HepG2 (cell line): ENCODE results near the gene CTNNA3. TPM values are rescaled to one million over a fixed set of nuclear protein-coding genes. Genes with fewer than 3 reads are reported as not detected.

Experiments
- BRCA1 ChIP-seq: sonication (generic); formaldehyde crosslinking; IDR thresholded peaks from 2 replicates; pipeline ENCODE4 v1.4.0; 2020; ENCODE audit warnings: missing genetic modification reagents
- CREM ChIP-seq, 2 experiments: sonication (generic) in 1 of 2; formaldehyde crosslinking in 1 of 2; IDR thresholded peaks; 2 replicates each; pipeline versions ENCODE4 v1.4.0 to v1.6.1; 2016 to 2020; ENCODE audit warnings: antibody characterized with exemption in 1 of 2, mild to moderate bottlenecking in 1 of 2, missing genetic modification reagents in 1 of 2
- FOXA3 ChIP-seq: IDR thresholded peaks from 2 replicates; pipeline ENCODE4 v1.6.1; 2016; ENCODE audit warnings: missing genetic modification reagents, missing compliant biosample characterization
- GFI1 ChIP-seq: sonication (generic); formaldehyde crosslinking; IDR thresholded peaks from 2 replicates; pipeline ENCODE4 v1.5.0; 2020; ENCODE audit warnings: missing genetic modification reagents, mild to moderate bottlenecking, borderline replicate concordance
- HOXA9 ChIP-seq: sonication (generic); formaldehyde crosslinking; IDR thresholded peaks from 2 replicates; pipeline ENCODE4 v1.8.1; 2022; ENCODE audit warnings: missing genetic modification reagents, mild to moderate bottlenecking, moderate library complexity, borderline replicate concordance
- MAF1 ChIP-seq: sonication (generic); formaldehyde crosslinking; IDR thresholded peaks from 2 replicates; pipeline ENCODE4 v1.5.0; 2020; ENCODE audit warnings: missing genetic modification reagents, borderline replicate concordance
- TCF12 ChIP-seq, 2 experiments: fragments of 450-650 bp in 1 of 2; sonication (generic) in 1 of 2; formaldehyde crosslinking in 1 of 2; IDR thresholded peaks; 2 replicates each; pipeline versions ENCODE4 v1.6.1 to v1.8.0; 2017 to 2022; ENCODE audit warnings: antibody characterized with exemption in 1 of 2, mild to moderate bottlenecking in 1 of 2, missing genetic modification reagents in 1 of 2, moderate library complexity in 1 of 2
- TEAD3 ChIP-seq: optimal IDR thresholded peaks from 2 replicates; pipeline ENCODE3; 2016; ENCODE audit warnings: borderline replicate concordance
- ZBTB10 ChIP-seq: sonication (generic); formaldehyde crosslinking; IDR thresholded peaks from 2 replicates; pipeline ENCODE4 v1.4.0; 2020; ENCODE audit warnings: missing genetic modification reagents, borderline replicate concordance
- ZFP36 ChIP-seq: fragments of 150-350 bp; IDR thresholded peaks from 2 replicates; pipeline ENCODE4 v1.6.1; 2018; ENCODE audit warnings: borderline replicate concordance, low read length, low read depth; ENCODE audit not compliant: partially characterized antibody
- ZFP91 ChIP-seq: sonication (generic); formaldehyde crosslinking; IDR thresholded peaks from 2 replicates; pipeline ENCODE4 v1.9.0; 2022; ENCODE audit warnings: missing genetic modification reagents, mild to moderate bottlenecking, borderline replicate concordance
- ZNF282 ChIP-seq: fragments of 450-650 bp; IDR thresholded peaks from 2 replicates; pipeline ENCODE4 v1.6.1; 2018; ENCODE audit not compliant: partially characterized antibody
- ZNF335 ChIP-seq: sonication (generic); formaldehyde crosslinking; IDR thresholded peaks from 2 replicates; pipeline ENCODE4 v1.4.0; 2020; ENCODE audit warnings: missing genetic modification reagents
- ZNF503 ChIP-seq: sonication (generic); formaldehyde crosslinking; IDR thresholded peaks from 2 replicates; pipeline ENCODE4 v1.4.0; 2020; ENCODE audit warnings: missing genetic modification reagents
- ZNF512 ChIP-seq: sonication (generic); formaldehyde crosslinking; IDR thresholded peaks from 2 replicates; pipeline ENCODE4 v1.4.0; 2020; ENCODE audit warnings: mild to moderate bottlenecking, missing genetic modification reagents
- ZNF570 ChIP-seq: sonication (generic); formaldehyde crosslinking; IDR thresholded peaks from 2 replicates; pipeline ENCODE4 v1.4.0; 2020; ENCODE audit warnings: mild to moderate bottlenecking, missing genetic modification reagents, borderline replicate concordance
- ZXDC ChIP-seq: sonication (generic); formaldehyde crosslinking; IDR thresholded peaks from 2 replicates; pipeline ENCODE4 v1.5.0; 2020; ENCODE audit warnings: mild to moderate bottlenecking, missing genetic modification reagents
- polyA plus RNA-seq, 8 experiments: library from polyadenylated mRNA; depleted of rRNA in 3 of 8; stranded (reverse) in 7 of 8; unstranded in 1 of 8; fragments of >200 nt; fragmentation: Illumina TruSeq in 4 of 8; extraction: Trizol in 4 of 8; gene quantifications; 2 replicates each; pipeline versions ENCODE4 v1.2.1 to v1.2.3, GENCODE V29; 2011 to 2016; ENCODE audit warnings: low read depth in 4 of 8, missing spikeins in 1 of 8, mixed read lengths in 1 of 8; ENCODE audit not compliant: insufficient read depth in 1 of 8
- total RNA-seq, 5 experiments: library from RNA; depleted of rRNA; stranded (reverse); fragments of >200 nt; fragmentation: Illumina TruSeq; extraction: Trizol; gene quantifications; 2 replicates each; pipeline ENCODE4 v1.2.3, GENCODE V29; 2016; ENCODE audit warnings: low read depth in 1 of 5

Gene CTNNA3
- total and polyA plus RNA-seq, 2 of the 13 experiments (the other 11 are each of a cell fraction or from before 2014, with no cell fraction given) = not detected

GRCh38 chr10:67241451-67241850, 454.5 kb downstream of the CTNNA3 start (continued):
- TF ChIP-seq ZNF512 (CRISPR knock-in tag) = no peak
- no peak for TF ChIP-seq HOXA9 (CRISPR knock-in tag)
- no peak for TF ChIP-seq BRCA1 (CRISPR knock-in tag)
- no peak for TF ChIP-seq ZFP91
- TF ChIP-seq ZFP36 = no peak
- no peak for TF ChIP-seq ZNF503 (CRISPR knock-in tag)
- no peak for TF ChIP-seq ZNF335
- no peak for TF ChIP-seq MAF1
- TF ChIP-seq GFI1 (CRISPR knock-in tag) = peak; percentile 98
- TF ChIP-seq TEAD3 (CRISPR knock-in tag) = no peak
- no peak for TF ChIP-seq TCF12 (IDR thresholded peaks at IDR 0.05)
- TF ChIP-seq TCF12 (CRISPR knock-in tag; IDR thresholded peaks at IDR 0.05) = no peak
- TF ChIP-seq FOXA3 (CRISPR knock-in tag) = peak; percentile 54
- TF ChIP-seq ZNF282 = no peak
- no peak for TF ChIP-seq ZXDC
- TF ChIP-seq ZBTB10 (CRISPR knock-in tag) = no peak
- no peak for TF ChIP-seq ZNF570 (CRISPR knock-in tag)
- no peak for TF ChIP-seq CREM (IDR thresholded peaks at IDR 0.05)
- no peak for TF ChIP-seq CREM (CRISPR knock-in tag; IDR thresholded peaks at IDR 0.05)
